Stimulated activated naive CD8-positive, alpha-beta T cell treated with anti-CD3 and anti-CD28 coated beads, Interleukin-15, Interleukin-2, amounts not matched to agents 100 U/mL and 50 U/mL, for 24 hours (primary cell): ENCODE results near the gene NOS1AP.

Experiments
- ATAC-seq: fragments of 150-1000 bp; cut with Tn5 transposase; one replicate; pipeline ENCODE4 v1.10.0; 2021
- DNase-seq: peaks from one replicate; pipeline ENCODE4 v3.0.0; 2021

NOS1AP gene

GRCh38 chr1:162256287-162256686 is 186.8 kb downstream of the NOS1AP start:
- no peak for DNase-seq
- ATAC-seq: no peak

GRCh38 chr1:162258394-162258793 is 188.9 kb downstream of the NOS1AP start:
- no peak for ATAC-seq

GRCh38 chr1:162259894-162260455 is 190.5 kb downstream of the NOS1AP start:
- ATAC-seq: no peak
- DNase-seq: no peak

More at GRCh38 chr1:162258394-162258793, 188.9 kb downstream of the NOS1AP start:
- no peak for DNase-seq

- ATAC-seq: no peak
- no peak for DNase-seq
Measured at GRCh38 chr1:162264108-162264507, 194.6 kb downstream of the NOS1AP start.

GRCh38 chr1:162265983-162266382 is 196.5 kb downstream of the NOS1AP start:
- ATAC-seq: no peak
- no peak for DNase-seq

GRCh38 chr1:162270016-162270770 is 200.7 kb downstream of the NOS1AP start:
- ATAC-seq: no peak
- no peak for DNase-seq

- no peak for DNase-seq
- no peak for ATAC-seq
Measured at GRCh38 chr1:162271972-162272371, 202.5 kb downstream of the NOS1AP start.

GRCh38 chr1:162272419-162272818 is 202.9 kb downstream of the NOS1AP start:
- no peak for DNase-seq
- no peak for ATAC-seq

- no peak for ATAC-seq
- DNase-seq: no peak
Measured at GRCh38 chr1:162275622-162276175, 206.2 kb downstream of the NOS1AP start.

GRCh38 chr1:162276493-162276892 is 207.0 kb downstream of the NOS1AP start:
- no peak for ATAC-seq
- DNase-seq: no peak

GRCh38 chr1:162279136-162279498 is 209.6 kb downstream of the NOS1AP start:
- ATAC-seq (no peak), DNase-seq (no peak)

GRCh38 chr1:162281426-162281825 is 211.9 kb downstream of the NOS1AP start:
- ATAC-seq (no peak), DNase-seq (no peak)

- DNase-seq: no peak
- no peak for ATAC-seq
Measured at GRCh38 chr1:162283657-162284056, 214.2 kb downstream of the NOS1AP start.

GRCh38 chr1:162284206-162284955 is 214.9 kb downstream of the NOS1AP start:
- DNase-seq (no peak), ATAC-seq (no peak)

GRCh38 chr1:162285149-162285561 is 215.7 kb downstream of the NOS1AP start:
- ATAC-seq (no peak), DNase-seq (no peak)

GRCh38 chr1:162291000-162291399 is 221.5 kb downstream of the NOS1AP start:
- no peak for ATAC-seq
- no peak for DNase-seq

GRCh38 chr1:162292422-162292849 is 222.9 kb downstream of the NOS1AP start:
- no peak for DNase-seq
- ATAC-seq: no peak

- ATAC-seq (no peak), DNase-seq (no peak)
Measured at GRCh38 chr1:162293073-162293692, 223.7 kb downstream of the NOS1AP start.

GRCh38 chr1:162294015-162294414 is 224.5 kb downstream of the NOS1AP start:
- DNase-seq (no peak), ATAC-seq (no peak)

GRCh38 chr1:162297208-162297607 is 227.7 kb downstream of the NOS1AP start:
- peak; percentile 36 for ATAC-seq

GRCh38 chr1:162298266-162298665 is 228.8 kb downstream of the NOS1AP start:
- DNase-seq: no peak
- no peak for ATAC-seq

More at GRCh38 chr1:162297208-162297607, 227.7 kb downstream of the NOS1AP start:
- DNase-seq: no peak

GRCh38 chr1:162299018-162299417 is 229.5 kb downstream of the NOS1AP start:
- ATAC-seq: no peak
- DNase-seq: no peak
